BLaER1 (cell line): ENCODE measurements around the gene SCNN1A.

ENCODE experiments used
- H3K27ac ChIP-seq: shearing (Covaris generic); formaldehyde crosslinking; 2 replicates; pipeline ENCODE4 v1.8.1; 2022
- H3K27me3 ChIP-seq: shearing (Covaris generic); formaldehyde crosslinking; 2 replicates; pipeline ENCODE4 v1.8.1; 2022
- H3K36me3 ChIP-seq: shearing (Covaris generic); formaldehyde crosslinking; 2 replicates; pipeline ENCODE4 v1.8.1; 2022
- H3K4me1 ChIP-seq: shearing (Covaris generic); formaldehyde crosslinking; 2 replicates; pipeline ENCODE4 v1.8.1; 2022
- H3K4me2 ChIP-seq: shearing (Covaris generic); formaldehyde crosslinking; 2 replicates; pipeline ENCODE4 v1.8.1; 2022
- H3K4me3 ChIP-seq: shearing (Covaris generic); formaldehyde crosslinking; 2 replicates; pipeline ENCODE4 v1.8.1; 2022
- H3K9ac ChIP-seq: shearing (Covaris generic); formaldehyde crosslinking; 2 replicates; pipeline ENCODE4 v1.8.1; 2022
- H3K9me3 ChIP-seq: shearing (Covaris generic); formaldehyde crosslinking; 2 replicates; pipeline ENCODE4 v1.8.1; 2022
- H4K20me1 ChIP-seq: shearing (Covaris generic); formaldehyde crosslinking; 2 replicates; pipeline ENCODE4 v1.8.1; 2022
- Cebpa-rat ChIP-seq: shearing (Covaris generic); IDR thresholded peaks from 2 replicates; pipeline ENCODE4 v1.8.1; 2022

SCNN1A gene

DNA sequence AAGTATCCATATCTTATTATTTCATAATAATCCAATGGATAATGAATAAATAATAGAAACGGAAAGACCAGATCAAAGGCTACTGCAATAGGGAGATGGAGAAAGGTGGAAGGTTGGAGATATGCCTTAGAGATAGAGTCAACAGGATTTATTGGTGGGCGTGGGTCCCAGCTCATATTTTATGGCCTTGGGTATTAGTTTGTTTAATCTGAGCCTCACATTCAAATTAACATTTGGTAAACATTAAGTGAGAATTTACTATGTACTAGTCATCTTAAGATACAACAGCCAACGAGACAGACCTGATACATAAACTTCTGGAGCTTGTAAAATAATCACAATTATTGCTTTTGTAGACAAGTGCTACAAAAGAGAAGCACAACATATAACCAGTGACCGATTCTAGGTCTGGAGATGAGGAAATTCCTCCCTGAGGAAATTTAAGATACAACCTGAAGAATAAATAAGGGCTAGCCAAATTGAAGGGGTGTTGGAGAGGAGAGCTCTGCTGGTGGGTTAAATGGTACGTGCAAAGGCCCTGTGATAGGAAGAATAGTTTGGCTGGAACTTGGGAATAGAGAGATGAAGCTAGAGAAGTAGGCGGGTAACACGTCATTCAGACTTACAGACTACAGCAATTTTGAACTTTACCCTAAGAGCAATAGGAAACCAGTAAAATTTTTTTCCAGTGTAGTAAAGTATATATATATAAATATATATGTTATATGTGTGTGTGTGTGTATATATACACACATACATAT, 24.7 kb upstream of the SCNN1A start:
- Histone ChIP-seq H3K4me1 (no peaks in the 10 kb centered on the region), H3K4me3 (no peak overlapping the region), H4K20me1 (no peaks in the 10 kb centered on the region), H3K36me3 (no peaks in the 10 kb centered on the region), H3K9me3 (no peaks in the 10 kb centered on the region), H3K4me2 (no peak overlapping the region), H3K9ac (no peak overlapping the region), H3K27me3 (no peaks in the 10 kb centered on the region), H3K27ac (no peak overlapping the region)
- TF ChIP-seq Cebpa-rat, result no peak

DNA sequence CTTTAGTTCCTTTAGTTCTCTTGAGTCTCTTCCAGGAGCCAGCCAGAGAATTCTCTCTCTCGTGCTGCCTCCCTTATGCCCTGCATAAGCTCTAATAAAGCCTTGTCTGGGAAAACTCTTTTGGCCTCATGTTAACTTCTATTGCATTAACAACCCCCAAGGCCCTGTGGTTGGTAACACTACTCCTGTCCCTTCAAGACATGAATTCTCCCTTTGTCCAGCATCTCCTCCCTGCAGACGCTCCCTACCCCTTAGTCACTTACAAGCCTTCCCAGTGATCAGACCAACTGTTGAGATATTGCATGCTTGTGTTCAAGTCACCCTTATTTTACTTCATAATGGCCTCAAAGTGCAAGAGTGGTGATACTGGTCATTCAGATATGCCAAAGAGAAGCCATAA, 20.7 kb upstream of the SCNN1A start:
- Histone ChIP-seq H3K9me3 (no peaks in the 10 kb centered on the region), H3K4me2 (no peak overlapping the region), H3K27me3 (no peaks in the 10 kb centered on the region), H3K4me3 (no peak overlapping the region), H3K4me1 (no peaks in the 10 kb centered on the region), H3K27ac (no peak overlapping the region), H3K36me3 (no peaks in the 10 kb centered on the region), H4K20me1 (no peaks in the 10 kb centered on the region), H3K9ac (no peak overlapping the region)
- no peak for TF ChIP-seq Cebpa-rat

GRCh38 chr12:6394398-6394797, 19.0 kb upstream of the SCNN1A start:
- no peaks in the 10 kb centered on the region for H3K27me3 ChIP-seq
- H3K36me3 ChIP-seq, result no peaks in the 10 kb centered on the region
- no peak overlapping the region for H3K4me2 ChIP-seq
- peaks cover 10% of the 10 kb centered on the region for H3K4me1 ChIP-seq
- H3K9ac ChIP-seq, result no peak overlapping the region
- no peak for TF ChIP-seq Cebpa-rat
- H3K27ac ChIP-seq, result no peak overlapping the region
- no peak overlapping the region for H3K4me3 ChIP-seq
- H4K20me1 ChIP-seq, result no peaks in the 10 kb centered on the region
- no peaks in the 10 kb centered on the region for H3K9me3 ChIP-seq

DNA sequence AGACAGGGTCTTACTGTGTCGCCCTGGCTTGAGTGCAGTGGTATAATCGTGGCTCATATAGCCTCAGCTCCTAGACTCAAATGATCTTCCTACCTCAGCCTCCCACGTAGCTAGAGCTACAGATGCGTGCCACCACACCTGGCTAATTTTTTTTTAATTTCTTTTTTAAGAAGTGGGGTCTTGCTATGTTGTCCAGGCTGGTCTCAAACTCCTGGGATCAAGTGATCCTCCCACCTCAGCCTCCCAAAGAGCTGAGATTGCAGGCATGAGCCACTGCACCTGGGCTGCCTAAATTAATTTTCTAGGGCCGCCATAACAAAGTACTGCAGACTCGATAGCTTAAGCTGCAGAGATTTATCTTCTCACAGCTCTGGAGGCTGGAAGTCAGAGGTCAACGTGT, 17.7 kb upstream of the SCNN1A start:
- no peak for TF ChIP-seq Cebpa-rat
- peaks cover 10% of the 10 kb centered on the region for H3K4me1 ChIP-seq
- H3K9ac ChIP-seq, result no peak overlapping the region
- no peak overlapping the region for H3K27ac ChIP-seq
- no peak overlapping the region for H3K4me2 ChIP-seq
- H3K9me3 ChIP-seq, result no peaks in the 10 kb centered on the region
- H3K36me3 ChIP-seq, result no peaks in the 10 kb centered on the region
- H3K4me3 ChIP-seq, result no peak overlapping the region
- H4K20me1 ChIP-seq, result no peaks in the 10 kb centered on the region
- H3K27me3 ChIP-seq, result no peaks in the 10 kb centered on the region

- Histone ChIP-seq H3K4me2 (no peak overlapping the region), H3K36me3 (no peaks in the 10 kb centered on the region), H3K9ac (no peak overlapping the region), H3K4me1 (peaks cover 10% of the 10 kb centered on the region), H3K27me3 (no peaks in the 10 kb centered on the region), H4K20me1 (no peaks in the 10 kb centered on the region), H3K9me3 (no peaks in the 10 kb centered on the region), H3K27ac (no peak overlapping the region), H3K4me3 (no peak overlapping the region)
- TF ChIP-seq Cebpa-rat, result no peak
Measured at GRCh38 chr12:6392504-6392903, 17.1 kb upstream of the SCNN1A start.

- H3K27me3 ChIP-seq, result no peaks in the 10 kb centered on the region
- no peak overlapping the region for H3K4me2 ChIP-seq
- H3K9me3 ChIP-seq, result no peaks in the 10 kb centered on the region
- no peaks in the 10 kb centered on the region for H3K36me3 ChIP-seq
- H3K4me1 ChIP-seq, result peaks cover 10% of the 10 kb centered on the region
- H4K20me1 ChIP-seq, result no peaks in the 10 kb centered on the region
- TF ChIP-seq Cebpa-rat, result no peak
- H3K9ac ChIP-seq, result no peak overlapping the region
- H3K4me3 ChIP-seq, result no peak overlapping the region
- no peak overlapping the region for H3K27ac ChIP-seq
Measured at GRCh38 chr12:6391013-6391412, 15.7 kb upstream of the SCNN1A start.

DNA sequence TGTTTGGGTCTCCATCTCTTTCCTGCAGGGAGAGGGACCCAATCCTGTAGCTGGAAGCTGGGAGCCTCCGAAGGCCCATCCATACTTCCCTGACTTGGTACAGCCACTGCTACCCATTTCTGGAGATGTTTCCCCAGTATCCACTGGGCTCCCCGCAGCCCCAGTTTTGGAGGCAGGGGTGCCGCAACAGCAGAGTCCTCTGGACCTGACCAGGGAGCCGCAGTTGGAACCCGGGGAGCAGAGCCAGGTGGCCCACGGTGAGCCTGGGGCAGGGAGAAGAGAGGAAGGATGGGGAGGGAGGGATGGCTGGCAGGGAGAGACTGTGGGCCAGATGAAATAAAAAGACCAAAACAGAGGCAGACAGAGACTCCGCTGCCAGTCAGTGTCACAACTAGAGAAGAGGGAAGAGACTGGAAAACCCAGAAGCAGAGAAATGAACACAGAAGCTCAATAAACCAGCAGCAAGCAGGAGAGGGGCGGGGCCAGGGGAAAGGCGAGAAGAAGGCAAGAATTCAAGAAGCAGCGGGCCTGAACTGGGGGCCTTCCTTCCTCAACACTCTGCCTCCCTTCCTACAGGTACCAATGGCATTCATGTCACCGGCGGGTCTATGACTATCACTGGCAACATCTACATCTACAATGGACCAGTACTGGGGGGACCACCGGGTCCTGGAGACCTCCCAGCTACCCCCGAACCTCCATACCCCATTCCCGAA, 14.9 kb upstream of the SCNN1A start:
- Histone ChIP-seq H3K27ac (peak overlapping the region; percentile 22; the same call in 1 of the 2 replicates), H3K9me3 (no peaks in the 10 kb centered on the region), H4K20me1 (no peaks in the 10 kb centered on the region), H3K9ac (no peak overlapping the region), H3K27me3 (no peaks in the 10 kb centered on the region), H3K4me1 (peaks cover 10% of the 10 kb centered on the region), H3K36me3 (no peaks in the 10 kb centered on the region), H3K4me3 (no peak overlapping the region), H3K4me2 (peak overlapping the region; percentile 19; the same call in 1 of the 2 replicates)
- no peak for TF ChIP-seq Cebpa-rat

- H4K20me1 ChIP-seq, result no peaks in the 10 kb centered on the region
- no peak overlapping the region for H3K4me3 ChIP-seq
- no peak overlapping the region for H3K4me2 ChIP-seq
- no peaks in the 10 kb centered on the region for H3K36me3 ChIP-seq
- H3K9me3 ChIP-seq, result no peaks in the 10 kb centered on the region
- no peak overlapping the region for H3K9ac ChIP-seq
- H3K27ac ChIP-seq, result no peak overlapping the region
- H3K4me1 ChIP-seq, result peaks cover 27% of the 10 kb centered on the region
- peaks cover 25% of the 10 kb centered on the region for H3K27me3 ChIP-seq
- no peak for TF ChIP-seq Cebpa-rat
Measured at GRCh38 chr12:6387541-6387940, 12.2 kb upstream of the SCNN1A start.

- Histone ChIP-seq H3K27ac (no peak overlapping the region), H3K9ac (no peak overlapping the region), H3K4me3 (no peak overlapping the region), H3K4me2 (no peak overlapping the region), H4K20me1 (no peaks in the 10 kb centered on the region), H3K9me3 (no peaks in the 10 kb centered on the region), H3K4me1 (peaks cover 27% of the 10 kb centered on the region), H3K27me3 (peaks cover 28% of the 10 kb centered on the region), H3K36me3 (no peaks in the 10 kb centered on the region)
- no peak for TF ChIP-seq Cebpa-rat
Measured at GRCh38 chr12:6386491-6386890, 11.1 kb upstream of the SCNN1A start.

GRCh38 chr12:6386038-6386437, 10.7 kb upstream of the SCNN1A start:
- no peaks in the 10 kb centered on the region for H3K9me3 ChIP-seq
- peaks cover 28% of the 10 kb centered on the region for H3K27me3 ChIP-seq
- no peaks in the 10 kb centered on the region for H3K36me3 ChIP-seq
- H3K4me1 ChIP-seq, result peaks cover 27% of the 10 kb centered on the region
- no peaks in the 10 kb centered on the region for H4K20me1 ChIP-seq
- no peak overlapping the region for H3K4me3 ChIP-seq
- no peak overlapping the region for H3K4me2 ChIP-seq
- no peak overlapping the region for H3K9ac ChIP-seq
- no peak for TF ChIP-seq Cebpa-rat
- H3K27ac ChIP-seq, result no peak overlapping the region
